ENCODE results near the gene RAET1E. TPM values are rescaled to one million over a fixed set of nuclear protein-coding genes. Genes with fewer than 3 reads are reported as not detected.

RAET1E gene
- total RNA-seq, 2 experiments from 2014 or later = not detected

GRCh38 chr6:149905911-149906371 lies 8.0 kb upstream of the RAET1E start:
- Mint-ChIP-seq H3K27me3 (peaks cover 16% of the 10 kb centered on the region), H3K27ac (no peak overlapping the region), H3K36me3 (ENCODE audit: low read depth) (no peaks in the 10 kb centered on the region), H3K4me3 (no peak overlapping the region), H3K4me1 (ENCODE audit: low read depth) (no peaks in the 10 kb centered on the region), H3K9me3 (peaks cover 5% of the 10 kb centered on the region)
- ATAC-seq (ENCODE audit: poor library complexity) (no peak), DNase-seq (no peak)
- peaks cover 4 to 6% of the 10 kb centered on the region in 2 experiments for H3K27me3 ChIP-seq (ENCODE audit: control insufficient read depth in 1 of 2, insufficient read depth in 2 of 2, low read length in 2 of 2)
- no peaks in the 10 kb centered on the region for H3K36me3 ChIP-seq (ENCODE audit: insufficient read depth, low read length)
- ChIA-PET POLR2A (no interaction called here), CTCF (no interaction called here)
- TF ChIP-seq CTCF (IDR thresholded peaks at IDR 0.05) = no peak
- no peak overlapping the region for H3K27ac ChIP-seq (ENCODE audit: low read depth in 1 of 2, low read length in 2 of 2)
- no peak overlapping the region for H3K4me3 ChIP-seq (ENCODE audit: low read length)
- intact Hi-C loops (cut with DNase I, micrococcal nuclease) = no loop called here
- H3K9me3 ChIP-seq (ENCODE audit: control insufficient read depth in 1 of 2, insufficient read depth in 1 of 2, low read length in 2 of 2) = peaks cover 4 to 24% of the 10 kb centered on the region in 2 experiments
- H3K4me1 ChIP-seq (ENCODE audit: insufficient read depth, low read length) = no peaks in the 10 kb centered on the region

- Mint-ChIP-seq H3K4me3 (no peak overlapping the region), H3K27ac (no peak overlapping the region), H3K4me1 (ENCODE audit: low read depth) (no peaks in the 10 kb centered on the region), H3K27me3 (peaks cover 11% of the 10 kb centered on the region), H3K36me3 (ENCODE audit: low read depth) (no peaks in the 10 kb centered on the region), H3K9me3 (peaks cover 5% of the 10 kb centered on the region)
- intact Hi-C loops (cut with DNase I, micrococcal nuclease) = no loop called here
- DNase-seq (no peak), ATAC-seq (ENCODE audit: poor library complexity) (no peak)
- TF ChIP-seq CTCF (IDR thresholded peaks at IDR 0.05) = no peak
- no peak overlapping the region for H3K27ac ChIP-seq (ENCODE audit: low read depth in 1 of 2, low read length in 2 of 2)
- peaks cover 4 to 20% of the 10 kb centered on the region in 2 experiments for H3K9me3 ChIP-seq (ENCODE audit: control insufficient read depth in 1 of 2, insufficient read depth in 1 of 2, low read length in 2 of 2)
- POLR2A ChIA-PET = no interaction called here
- H3K36me3 ChIP-seq (ENCODE audit: insufficient read depth, low read length) = no peaks in the 10 kb centered on the region
- H3K4me1 ChIP-seq (ENCODE audit: insufficient read depth, low read length) = no peaks in the 10 kb centered on the region
- H3K27me3 ChIP-seq (ENCODE audit: control insufficient read depth in 1 of 2, insufficient read depth in 2 of 2, low read length in 2 of 2) = peaks cover 4 to 6% of the 10 kb centered on the region in 2 experiments
- CTCF ChIA-PET = no interaction called here
- no peak overlapping the region for H3K4me3 ChIP-seq (ENCODE audit: low read length)
These were observed 7.5 kb upstream of the RAET1E start for GRCh38 chr6:149905371-149905910.

- TF ChIP-seq CTCF (IDR thresholded peaks at IDR 0.05) = no peak
- Histone ChIP-seq H3K4me3 (ENCODE audit: low read length) (no peak overlapping the region), H3K27me3 (ENCODE audit: control insufficient read depth in 1 of 2, insufficient read depth in 2 of 2, low read length in 2 of 2) (peaks cover under 1 to 2% of the 10 kb centered on the region in 2 experiments), H3K27ac (ENCODE audit: low read depth in 1 of 2, low read length in 2 of 2) (no peak overlapping the region), H3K9me3 (ENCODE audit: control insufficient read depth in 1 of 2, insufficient read depth in 1 of 2, low read length in 2 of 2) (peaks cover 4 to 15% of the 10 kb centered on the region in 2 experiments), H3K36me3 (ENCODE audit: insufficient read depth, low read length) (no peaks in the 10 kb centered on the region), H3K4me1 (ENCODE audit: insufficient read depth, low read length) (no peaks in the 10 kb centered on the region)
- H3K27ac Mint-ChIP-seq = no peak overlapping the region
- no peak for ATAC-seq (ENCODE audit: poor library complexity)
- no peak for DNase-seq
- no peaks in the 10 kb centered on the region for H3K36me3 Mint-ChIP-seq (ENCODE audit: low read depth)
- POLR2A ChIA-PET = no interaction called here
- peaks cover 5% of the 10 kb centered on the region for H3K9me3 Mint-ChIP-seq
- H3K4me3 Mint-ChIP-seq = no peak overlapping the region
- intact Hi-C loops (cut with DNase I, micrococcal nuclease) = no loop called here
- no peaks in the 10 kb centered on the region for H3K4me1 Mint-ChIP-seq (ENCODE audit: low read depth)
- CTCF ChIA-PET = no interaction called here
- peaks cover 10% of the 10 kb centered on the region for H3K27me3 Mint-ChIP-seq
These were observed 6.9 kb upstream of the RAET1E start for GRCh38 chr6:149904661-149905370.
